HG02610 (cell line): ENCODE data around the gene ZBTB7C.

ENCODE experiments used
- ATAC-seq: cut with Tn5 transposase; IDR thresholded peaks from one replicate; pipeline ENCODE4 v1.9.1; 2021; ENCODE audit warnings: mild to moderate bottlenecking, moderate library complexity; ENCODE audit not compliant: unreplicated experiment

ZBTB7C gene

DNA sequence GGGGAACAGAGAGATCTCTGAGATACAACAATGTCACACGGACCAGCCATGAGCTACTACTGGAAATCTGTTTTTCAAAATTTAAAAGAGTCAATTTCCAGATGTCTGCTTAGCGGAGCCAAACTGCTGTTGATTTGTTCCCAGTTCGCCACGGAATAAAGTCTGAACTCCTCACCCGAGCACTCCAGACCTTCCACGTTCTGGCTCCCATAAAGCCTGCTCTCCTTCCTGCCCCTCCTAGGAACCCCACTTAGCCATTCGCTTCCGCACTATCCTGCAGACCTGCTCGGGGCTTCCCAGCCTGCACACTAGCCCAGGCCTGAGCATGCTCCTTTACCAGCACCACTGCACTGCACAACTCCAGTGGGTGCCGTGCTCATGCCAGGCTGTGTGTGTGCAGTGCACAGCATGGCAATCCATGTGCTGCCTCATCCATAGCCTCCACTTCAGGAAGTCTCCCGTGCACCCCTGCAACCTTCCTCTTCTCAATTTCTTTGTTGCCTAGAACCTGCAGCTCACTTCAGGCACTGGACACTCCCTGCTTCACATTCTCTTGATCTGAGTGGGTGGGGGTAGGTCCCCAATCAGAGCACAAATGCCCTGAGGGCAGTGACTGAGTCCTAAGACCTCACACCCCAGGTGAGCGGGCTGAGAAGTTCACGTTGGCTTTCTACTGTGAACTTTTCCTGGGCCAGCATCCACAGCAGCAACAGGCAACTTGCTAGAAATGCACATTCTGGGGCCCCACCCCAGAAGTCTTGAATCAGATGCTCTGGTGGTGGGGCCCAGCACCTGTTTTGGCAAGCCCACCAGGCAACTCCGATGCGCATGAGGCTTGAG, 53.7 kb downstream of the ZBTB7C start:
- ATAC-seq, result no peak

DNA sequence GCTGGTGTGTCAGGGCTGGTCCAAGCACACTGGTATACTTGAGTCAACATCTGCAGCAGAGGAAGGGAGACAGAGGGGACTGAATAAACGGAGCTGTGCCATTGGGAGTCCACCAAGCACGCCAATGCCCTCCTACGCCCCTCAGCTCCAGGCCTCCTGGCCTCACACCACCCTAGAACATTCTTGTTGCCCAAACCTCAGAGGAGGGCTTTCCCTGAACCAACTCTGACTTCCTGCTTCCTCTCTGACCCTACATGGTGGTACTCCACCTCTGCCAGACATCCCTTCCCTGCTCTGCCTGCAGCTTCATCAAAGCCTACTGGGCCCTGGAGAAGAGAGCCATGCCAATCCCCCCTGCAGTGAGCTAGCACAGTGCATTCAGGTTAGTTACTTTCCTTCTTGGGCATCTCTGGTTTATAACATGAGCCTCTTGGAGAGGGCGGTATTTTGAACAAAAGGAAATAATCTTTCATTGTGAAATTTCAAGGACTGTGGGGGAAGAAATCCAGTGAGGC, 54.4 kb downstream of the ZBTB7C start:
- ATAC-seq, result no peak

DNA sequence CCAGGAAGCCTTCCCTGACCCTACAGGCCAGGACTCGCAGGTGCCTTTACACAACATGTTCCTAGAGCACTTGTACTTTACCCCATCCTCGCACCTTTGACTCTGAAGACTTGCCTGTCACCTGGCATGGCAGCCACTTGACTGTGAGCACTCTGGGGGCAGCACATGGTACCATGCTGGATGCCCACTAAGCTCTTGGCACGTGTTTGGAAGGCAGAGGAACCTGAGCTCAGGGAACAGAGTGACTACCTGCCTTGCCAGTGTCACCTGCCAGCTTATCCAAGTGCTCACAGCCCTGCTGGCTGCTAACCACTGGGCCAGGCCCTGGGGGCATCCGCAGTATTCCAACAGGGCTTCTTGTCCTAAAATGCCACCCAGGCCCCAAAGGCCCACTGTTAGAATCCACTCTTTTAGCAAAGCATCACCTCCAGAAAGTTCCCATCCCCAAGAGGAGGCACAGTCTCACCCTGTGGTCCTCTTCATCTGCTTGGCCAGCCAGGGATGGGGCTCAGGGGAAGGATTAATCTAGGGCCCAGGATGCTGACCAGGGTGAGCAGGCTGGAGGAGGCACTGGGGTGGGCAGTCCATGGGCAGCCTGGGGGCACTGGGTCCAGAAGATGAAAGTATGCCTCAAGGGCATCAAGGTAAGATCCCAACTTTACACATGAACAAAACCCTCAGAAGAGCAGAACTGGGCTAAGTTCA, 57.0 kb downstream of the ZBTB7C start:
- ATAC-seq, result no peak

DNA sequence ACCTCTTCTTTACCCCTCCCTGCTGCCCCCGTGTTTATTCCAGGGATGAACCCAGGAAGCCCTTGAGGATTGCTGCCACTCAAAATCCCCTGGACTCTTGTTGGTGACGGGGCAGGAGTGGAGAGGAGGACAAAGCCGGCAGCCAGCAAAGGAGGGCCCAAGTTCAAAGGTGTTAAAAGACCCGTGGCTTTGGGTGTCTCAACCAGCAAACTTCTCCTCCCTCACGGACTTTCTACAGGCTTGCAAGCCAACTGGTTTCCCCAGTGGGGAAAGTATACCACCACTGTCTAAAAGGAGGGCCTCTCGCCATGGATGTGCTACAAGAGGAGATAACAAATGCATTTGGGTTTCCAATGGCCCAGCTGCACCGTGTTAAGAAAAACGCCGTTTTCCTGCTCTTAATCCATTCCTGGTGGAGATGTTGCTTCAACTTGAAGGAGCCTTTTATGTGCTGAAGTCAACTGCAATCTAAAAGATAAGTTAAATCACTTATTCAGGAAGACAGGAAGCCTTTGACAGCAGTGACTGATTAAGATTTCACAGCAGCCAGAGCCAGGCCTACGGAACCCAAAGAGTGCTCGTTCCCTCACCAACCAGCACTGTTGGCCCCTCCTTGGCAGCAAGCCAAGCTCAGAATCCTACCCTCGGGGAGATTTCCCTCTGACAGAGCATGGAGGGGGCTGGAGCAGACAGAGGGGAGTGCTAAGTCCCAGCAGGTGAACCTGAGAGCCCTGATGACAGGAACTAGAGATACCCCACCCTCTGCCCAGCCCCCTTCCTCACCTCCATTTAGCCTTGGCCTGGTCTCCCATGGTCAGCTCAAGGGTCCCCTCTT, 57.8 kb downstream of the ZBTB7C start:
- no peak for ATAC-seq

DNA sequence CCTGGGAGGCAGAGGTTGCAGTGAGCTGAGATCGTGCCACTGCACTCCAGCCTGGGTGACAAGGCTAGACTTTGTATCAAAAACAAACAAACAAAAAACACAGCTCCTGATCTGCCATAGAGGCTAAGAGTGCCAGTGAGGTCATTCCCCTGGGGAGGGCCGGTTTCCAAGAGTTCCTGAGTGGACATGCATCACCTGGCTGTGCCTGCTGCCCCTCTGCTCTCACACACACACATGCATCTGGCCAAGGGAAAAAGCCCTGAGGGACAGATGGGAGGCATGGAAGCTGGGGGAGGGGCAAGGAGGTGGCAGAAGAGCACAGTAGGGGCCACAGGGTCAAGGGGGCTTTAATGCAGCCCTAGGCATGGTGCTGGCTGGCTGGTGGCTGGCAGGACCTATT, 60.4 kb downstream of the ZBTB7C start:
- no peak for ATAC-seq

DNA sequence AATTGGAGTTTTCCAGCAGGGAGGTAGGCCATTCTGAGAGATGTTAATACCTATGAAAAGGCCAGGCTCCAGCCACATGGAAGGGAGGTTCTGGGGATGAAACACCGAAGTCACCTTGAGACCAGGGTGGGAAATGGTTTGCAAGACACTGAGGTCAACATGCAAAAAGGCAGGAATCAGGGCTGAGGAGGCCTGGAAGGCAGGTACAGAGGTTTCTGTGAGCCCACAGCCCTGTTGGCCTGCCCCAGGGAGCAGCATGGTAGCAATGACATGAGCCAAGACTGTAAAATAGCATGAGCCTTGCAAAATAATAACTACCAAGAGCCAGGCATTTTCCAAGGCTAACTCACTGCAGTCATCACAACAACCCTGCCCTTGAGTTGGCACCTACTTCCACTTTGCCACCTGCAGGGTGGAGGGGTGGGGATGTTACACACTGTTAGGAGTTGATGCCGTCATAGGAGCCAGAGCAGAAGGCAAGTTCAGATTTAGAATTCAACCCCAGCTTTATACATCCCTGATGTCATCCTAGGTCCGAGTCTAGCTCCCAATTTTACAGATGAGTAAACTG, 61.3 kb downstream of the ZBTB7C start:
- no peak for ATAC-seq

DNA sequence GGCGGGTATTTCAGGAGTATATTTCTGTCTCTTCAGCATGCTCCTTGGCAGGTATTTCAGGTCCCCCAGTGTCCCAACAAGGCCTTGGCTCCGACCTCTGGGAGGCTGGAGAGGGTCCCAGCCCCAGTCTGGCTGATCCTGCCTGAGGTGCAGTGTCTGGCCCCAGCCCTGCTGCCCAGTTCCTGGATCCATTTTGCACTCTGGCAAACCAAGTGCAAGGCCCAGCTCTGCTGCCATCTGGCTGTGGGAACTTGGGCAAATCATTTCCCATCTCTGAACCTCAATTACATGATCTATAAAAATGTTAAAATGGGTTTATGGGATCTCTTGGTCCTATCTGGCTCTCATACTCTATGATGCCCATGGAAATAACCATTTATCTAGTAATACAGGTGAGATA, 63.6 kb downstream of the ZBTB7C start:
- no peak for ATAC-seq

DNA sequence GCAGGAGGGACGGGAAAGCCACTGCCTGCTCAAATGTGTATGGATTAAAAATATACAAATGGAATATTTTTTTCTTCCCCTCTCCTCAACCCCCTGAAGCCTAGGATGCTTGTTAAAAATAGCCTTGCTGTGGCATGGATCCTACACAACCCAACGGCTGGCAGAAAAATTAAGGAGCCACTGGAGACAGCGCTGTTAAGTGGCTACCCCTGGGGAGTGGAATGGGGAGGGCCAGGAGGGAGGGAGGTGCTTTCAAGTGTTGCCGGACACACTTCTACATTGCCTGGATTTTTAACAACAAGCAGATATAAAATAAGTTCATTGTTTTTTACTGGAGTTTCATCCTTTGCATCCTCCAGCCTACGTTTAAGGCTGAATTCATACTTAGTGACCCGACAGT, 66.6 kb downstream of the ZBTB7C start:
- no peak for ATAC-seq

DNA sequence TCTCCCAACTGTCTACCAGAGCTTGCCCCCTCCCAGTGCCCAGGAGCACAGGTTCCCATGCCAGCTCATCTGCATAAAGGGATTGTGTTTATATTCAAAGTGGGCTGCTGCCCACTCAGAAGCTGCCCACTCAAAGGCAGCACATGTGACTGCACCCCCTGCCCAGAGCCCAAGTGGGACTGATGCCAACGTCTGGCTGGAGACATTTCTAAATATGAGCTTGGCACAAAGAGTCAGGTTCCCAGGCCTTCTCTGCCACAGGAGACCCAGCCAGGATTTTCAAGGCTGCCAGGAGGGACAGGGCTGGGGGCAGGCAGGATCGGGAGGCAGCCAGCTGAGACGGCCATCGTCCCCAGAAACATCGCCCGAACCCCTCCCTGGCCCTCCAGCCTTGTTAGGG, 67.1 kb downstream of the ZBTB7C start:
- no peak for ATAC-seq

DNA sequence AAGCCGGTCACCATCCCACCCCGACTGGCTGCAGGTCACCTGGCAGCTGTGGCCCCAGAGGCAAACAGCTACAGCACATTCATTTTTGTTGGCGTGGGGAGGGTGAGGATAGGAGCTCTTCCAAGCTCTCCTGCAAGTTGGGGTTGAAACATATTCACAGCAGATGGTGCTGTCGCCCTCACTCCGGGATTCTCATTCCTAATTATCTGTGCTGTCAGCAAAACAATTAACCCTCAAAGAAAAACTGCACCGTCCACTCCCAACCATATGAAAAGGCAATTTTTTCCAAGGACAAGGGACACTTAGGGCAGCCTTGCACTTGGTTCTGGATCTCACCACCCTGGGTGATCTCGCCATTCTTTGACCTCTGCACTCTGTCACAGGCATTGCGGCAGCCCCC, 68.6 kb downstream of the ZBTB7C start:
- no peak for ATAC-seq

DNA sequence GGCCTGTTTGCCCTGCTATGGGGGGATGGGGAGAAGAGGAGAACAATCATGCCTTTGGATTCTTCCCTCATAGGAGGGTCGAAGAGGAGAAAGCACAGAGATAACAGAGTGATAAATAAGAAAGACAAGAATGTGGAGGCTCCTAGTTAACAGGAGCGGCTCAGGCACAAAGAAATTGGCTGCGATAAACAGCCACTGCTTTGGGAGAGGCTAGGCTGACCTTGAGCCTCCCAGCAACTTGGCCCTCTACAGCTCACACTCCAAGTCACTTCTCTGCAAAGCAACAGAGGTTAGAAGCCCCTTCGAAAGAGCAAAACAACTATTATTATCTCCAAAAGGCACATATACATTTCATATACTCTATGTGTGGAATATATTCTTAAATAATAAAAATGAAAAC, 69.5 kb downstream of the ZBTB7C start:
- no peak for ATAC-seq

DNA sequence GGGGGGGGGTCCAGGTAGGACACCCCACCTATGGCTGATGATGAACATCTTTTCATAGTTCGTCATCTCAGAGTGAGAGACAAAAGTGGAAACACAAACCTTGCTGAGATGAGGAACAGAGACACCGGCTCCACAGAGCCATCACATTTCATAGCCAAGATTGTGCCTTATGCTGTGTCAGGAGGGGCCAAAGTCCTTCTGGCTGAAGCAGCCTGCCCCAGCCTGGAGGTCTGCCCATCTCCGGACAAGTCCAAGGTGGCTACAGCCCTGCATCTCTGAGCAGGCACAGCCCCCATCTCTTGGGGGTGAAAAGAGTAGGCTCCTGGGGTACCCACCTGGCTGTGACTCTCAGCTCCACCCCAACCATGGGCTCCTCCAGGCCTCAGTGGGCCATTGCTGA, 70.3 kb downstream of the ZBTB7C start:
- ATAC-seq, result no peak

DNA sequence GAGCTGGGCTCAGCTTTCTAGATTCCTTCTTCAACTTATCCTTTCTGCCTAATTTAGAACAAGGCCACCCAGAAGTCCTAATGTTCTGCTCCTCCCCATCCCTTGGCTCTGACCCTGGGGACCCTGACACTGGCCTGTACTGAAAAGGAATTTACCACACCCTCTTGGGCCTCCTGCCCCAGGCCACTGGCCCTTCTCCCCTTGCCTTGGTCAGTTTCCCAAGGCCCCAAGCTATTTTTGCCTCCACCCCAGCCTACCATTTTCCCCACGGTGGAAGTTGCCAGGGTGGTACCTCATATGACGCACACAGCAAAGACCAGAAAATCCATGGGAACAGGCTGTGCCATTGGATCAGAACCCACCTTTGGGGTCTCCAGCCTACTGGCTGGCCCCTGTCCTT, 72.1 kb downstream of the ZBTB7C start:
- no peak for ATAC-seq

DNA sequence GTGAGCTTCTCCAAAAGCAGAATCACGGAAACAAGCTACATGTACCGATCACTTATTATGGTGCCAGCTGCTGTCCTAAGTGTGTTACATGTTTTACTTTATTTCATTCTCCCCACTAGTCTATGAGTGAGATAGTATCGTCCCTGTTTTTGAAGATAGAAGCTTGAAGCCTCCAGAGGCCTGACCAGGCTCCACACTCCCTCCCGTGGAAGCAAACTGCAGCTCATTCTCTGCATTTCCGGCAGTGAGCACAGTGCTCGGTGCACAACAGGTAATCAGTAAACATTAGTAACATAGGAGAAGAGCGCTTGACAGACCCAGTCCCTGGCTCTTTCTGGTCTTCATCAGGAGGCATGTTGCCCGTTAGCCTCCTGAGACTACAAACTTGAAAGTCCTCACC, 72.9 kb downstream of the ZBTB7C start:
- ATAC-seq, result no peak

DNA sequence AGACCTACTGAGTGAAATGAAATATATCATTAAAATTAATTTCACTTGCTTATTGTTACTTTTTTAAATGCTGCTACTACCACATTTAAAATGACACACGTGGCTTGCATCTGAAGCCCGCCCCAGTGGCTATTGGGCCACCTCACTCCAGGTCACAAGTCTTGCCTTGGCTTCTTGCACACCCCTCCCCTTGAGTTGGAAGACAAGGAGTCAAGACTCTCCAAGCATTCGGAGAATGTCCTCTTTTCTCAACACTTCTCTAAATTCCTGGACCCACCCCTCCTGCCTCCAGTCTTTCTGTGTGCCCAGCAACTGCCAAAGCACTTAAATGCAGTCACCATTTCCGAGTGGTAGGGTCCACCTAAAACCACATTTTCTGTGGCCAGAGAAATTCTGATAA, 73.4 kb downstream of the ZBTB7C start:
- ATAC-seq, result no peak

DNA sequence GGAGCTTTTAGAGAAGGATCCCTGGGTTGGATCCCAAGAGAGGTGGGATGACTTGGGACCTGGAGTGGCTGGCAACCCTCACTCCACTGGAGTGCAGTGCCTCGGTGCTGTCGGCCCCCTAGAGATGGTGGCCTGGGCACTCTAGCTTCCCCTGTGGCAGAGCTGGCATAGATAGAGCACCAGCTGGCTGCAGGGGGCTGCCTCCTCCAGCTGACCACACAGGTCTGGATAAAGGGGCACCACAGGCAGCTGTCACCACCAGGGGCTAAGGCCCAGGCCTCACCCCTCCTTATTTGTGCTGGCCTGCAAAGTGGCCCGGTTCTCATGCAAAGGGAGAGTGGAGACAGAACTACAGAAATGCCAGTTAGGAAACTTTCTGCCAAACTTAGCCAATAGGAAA, 74.3 kb downstream of the ZBTB7C start:
- ATAC-seq, result no peak

DNA sequence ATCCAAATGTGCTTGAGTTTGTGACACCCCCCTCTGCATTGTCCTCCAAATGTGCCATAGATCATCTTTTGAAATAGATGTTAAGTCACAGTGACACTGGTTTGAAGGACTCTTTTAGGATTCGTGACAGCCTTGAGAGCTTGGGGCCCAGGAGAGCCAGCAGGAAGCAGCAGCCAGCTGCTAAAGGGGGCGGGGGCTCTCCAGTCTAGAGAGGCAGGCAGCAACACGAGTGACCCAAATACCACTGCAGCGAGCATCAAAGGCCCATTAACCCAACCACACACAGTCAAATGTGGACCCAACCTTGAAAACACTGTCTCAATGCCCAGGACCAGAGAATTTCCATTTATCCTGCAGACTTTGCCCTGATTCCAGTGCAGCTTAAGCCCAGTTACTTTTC, 75.6 kb downstream of the ZBTB7C start:
- no peak for ATAC-seq

DNA sequence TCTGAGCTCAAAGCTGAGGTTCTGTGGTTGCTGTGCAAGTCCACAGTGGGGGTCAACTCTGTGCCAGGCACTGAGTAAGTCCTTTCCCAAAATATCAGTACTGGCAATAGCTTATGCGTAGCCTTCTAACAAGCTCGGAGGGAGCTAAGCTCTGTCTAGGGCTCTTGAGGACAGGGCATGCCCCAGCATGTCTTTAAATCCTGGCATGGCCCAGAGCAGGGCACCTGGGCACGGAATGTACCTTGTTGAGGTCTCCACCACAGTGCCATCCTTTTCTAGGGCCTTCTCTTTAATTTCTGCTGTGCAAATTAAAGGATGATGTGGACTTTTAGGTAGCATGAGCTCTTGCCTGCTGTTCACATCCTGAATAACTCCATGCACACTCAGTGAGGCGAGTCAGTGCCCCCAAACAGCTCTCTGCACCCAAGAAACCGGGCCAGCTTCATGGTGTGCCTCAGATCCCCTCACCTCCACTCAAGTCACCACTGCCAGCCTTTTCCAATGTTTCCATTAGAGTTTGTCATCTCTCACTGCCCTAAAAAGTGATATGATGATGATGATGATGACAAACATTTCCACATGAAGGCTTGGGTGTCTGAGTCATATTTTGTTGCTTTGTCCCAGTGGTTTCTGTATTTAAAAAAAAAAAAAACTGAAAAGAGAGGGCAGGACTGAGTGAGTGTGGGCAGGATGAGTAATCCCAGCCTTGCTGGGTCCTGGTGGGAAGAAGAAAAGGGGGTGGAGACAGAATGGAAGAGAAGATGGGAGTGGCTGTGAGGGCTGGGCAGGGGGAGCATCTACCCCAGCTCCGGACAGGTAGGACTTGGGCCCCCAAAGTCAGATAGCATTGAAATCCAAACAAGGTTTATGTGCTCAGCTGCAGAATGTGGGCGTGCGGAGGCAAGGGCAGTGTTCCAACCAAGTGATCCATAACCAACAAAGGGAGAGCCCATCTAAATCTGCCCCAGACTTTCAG, 78.9 kb downstream of the ZBTB7C start:
- no peak for ATAC-seq

DNA sequence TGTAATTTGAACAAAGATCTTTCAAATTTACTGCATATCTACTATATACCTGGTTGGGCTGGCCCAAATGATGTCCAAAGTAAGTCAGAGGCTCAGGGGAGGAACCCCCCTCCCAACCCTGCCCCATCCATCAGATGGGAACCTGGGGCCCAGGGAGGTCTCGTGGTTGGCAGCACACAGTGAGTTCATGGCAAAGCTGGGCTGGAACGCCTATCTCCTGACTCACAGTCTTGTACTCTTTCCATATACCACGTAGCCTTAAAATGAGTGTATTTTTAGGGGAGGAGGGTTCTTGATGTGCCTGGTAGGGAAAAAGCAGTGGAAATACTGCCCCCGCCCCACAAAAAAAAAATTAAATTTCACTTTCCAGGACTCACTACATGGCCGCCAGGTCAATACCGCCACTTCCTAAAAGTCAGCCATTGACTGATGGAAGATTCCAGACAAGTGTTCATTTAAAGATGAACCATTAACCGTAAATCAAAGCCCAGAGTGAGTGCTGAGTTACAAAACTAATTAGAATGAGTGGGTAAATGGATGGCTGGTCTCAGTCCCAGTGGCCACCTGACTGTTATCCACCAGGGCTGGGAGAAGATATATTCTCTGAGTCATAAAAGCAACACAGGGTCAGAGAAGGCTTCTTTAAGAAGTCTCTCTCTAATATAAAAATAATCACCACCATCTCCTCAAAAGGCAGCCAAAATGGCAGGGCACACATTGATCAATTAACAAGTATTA, 80.5 kb downstream of the ZBTB7C start:
- ATAC-seq, result no peak
